ENCODE data around the gene AIG1. TPM values are rescaled to one million over a fixed set of nuclear protein-coding genes. Genes with fewer than 3 reads are reported as not detected.
A peak's percentile ranks its signal among the peaks of the same experiment; 100 is the strongest.

AIG1 gene
- total RNA-seq, 6 experiments from 2014 or later, result 50.7 to 70.5 (median 52.5) TPM

DNA sequence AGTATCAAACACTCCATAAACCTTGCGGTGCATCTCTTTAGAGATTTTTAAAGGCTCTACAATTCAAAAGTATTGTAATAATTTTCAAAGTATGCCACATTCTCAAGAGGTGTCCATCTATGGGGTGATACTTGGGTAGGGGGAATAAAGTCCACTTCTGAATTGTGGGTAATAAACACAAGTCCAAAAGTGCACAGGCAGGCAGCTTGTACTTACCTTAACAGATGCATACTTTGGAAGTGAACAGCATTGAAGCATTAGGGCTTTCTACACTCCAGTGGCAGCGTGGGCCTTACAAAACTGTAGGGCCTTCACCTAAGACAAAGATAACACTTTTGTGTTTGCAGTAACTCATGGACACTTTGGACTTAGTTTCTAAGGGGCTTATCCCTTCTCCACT is 58.6 kb downstream of the AIG1 start:
- Mint-ChIP-seq H3K27me3 (ENCODE audit: insufficient read depth) (no peaks in the 10 kb centered on the region), H3K36me3 (ENCODE audit: low read depth) (peaks cover 37% of the 10 kb centered on the region), H3K9me3 (peaks cover 4% of the 10 kb centered on the region; the same call in 1 of the 2 replicates), H3K4me3 (no peak overlapping the region), H3K4me1 (ENCODE audit: low read depth) (peaks cover 6% of the 10 kb centered on the region; the same call in 1 of the 2 replicates), H3K27ac (no peak overlapping the region)
- TF ChIP-seq CTCF (IDR thresholded peaks at IDR 0.05), result no peak
- no peak for DNase-seq

- H3K27me3 Mint-ChIP-seq (ENCODE audit: insufficient read depth), result no peaks in the 10 kb centered on the region
- no peak overlapping the region for H3K4me3 Mint-ChIP-seq
- no peak for TF ChIP-seq CTCF (IDR thresholded peaks at IDR 0.05)
- DNase-seq, result no peak
- H3K4me1 Mint-ChIP-seq (ENCODE audit: low read depth), result peaks cover 18% of the 10 kb centered on the region
- H3K36me3 Mint-ChIP-seq (ENCODE audit: low read depth), result peaks cover 36% of the 10 kb centered on the region
- H3K9me3 Mint-ChIP-seq, result peaks cover 4% of the 10 kb centered on the region; the same call in 1 of the 2 replicates
- no peak overlapping the region for H3K27ac Mint-ChIP-seq
These were observed 62.4 kb downstream of the AIG1 start for GRCh38 chr6:143123081-143123480.

- no peak for TF ChIP-seq CTCF (IDR thresholded peaks at IDR 0.05)
- H3K4me1 Mint-ChIP-seq (ENCODE audit: low read depth), result peaks cover 23% of the 10 kb centered on the region
- H3K27me3 Mint-ChIP-seq (ENCODE audit: insufficient read depth), result no peaks in the 10 kb centered on the region
These were observed 63.3 kb downstream of the AIG1 start for GRCh38 chr6:143123941-143124340.

GRCh38 chr6:143125455-143125854 is 64.8 kb downstream of the AIG1 start:
- Mint-ChIP-seq H3K4me3 (no peak overlapping the region), H3K36me3 (ENCODE audit: low read depth) (peaks cover 39% of the 10 kb centered on the region), H3K9me3 (peaks cover under 1% of the 10 kb centered on the region; the same call in 1 of the 2 replicates), H3K27ac (no peak overlapping the region), H3K4me1 (ENCODE audit: low read depth) (peaks cover 23% of the 10 kb centered on the region), H3K27me3 (ENCODE audit: insufficient read depth) (no peaks in the 10 kb centered on the region; the same call in 1 of the 2 replicates)
- no peak for TF ChIP-seq CTCF (IDR thresholded peaks at IDR 0.05)
- DNase-seq, result no peak

More at GRCh38 chr6:143123941-143124340, 63.3 kb downstream of the AIG1 start:
- H3K36me3 Mint-ChIP-seq (ENCODE audit: low read depth), result peaks cover 39% of the 10 kb centered on the region
- DNase-seq, result no peak
- H3K27ac Mint-ChIP-seq, result no peak overlapping the region
- H3K9me3 Mint-ChIP-seq, result peaks cover 4% of the 10 kb centered on the region; the same call in 1 of the 2 replicates
- H3K4me3 Mint-ChIP-seq, result no peak overlapping the region

DNA sequence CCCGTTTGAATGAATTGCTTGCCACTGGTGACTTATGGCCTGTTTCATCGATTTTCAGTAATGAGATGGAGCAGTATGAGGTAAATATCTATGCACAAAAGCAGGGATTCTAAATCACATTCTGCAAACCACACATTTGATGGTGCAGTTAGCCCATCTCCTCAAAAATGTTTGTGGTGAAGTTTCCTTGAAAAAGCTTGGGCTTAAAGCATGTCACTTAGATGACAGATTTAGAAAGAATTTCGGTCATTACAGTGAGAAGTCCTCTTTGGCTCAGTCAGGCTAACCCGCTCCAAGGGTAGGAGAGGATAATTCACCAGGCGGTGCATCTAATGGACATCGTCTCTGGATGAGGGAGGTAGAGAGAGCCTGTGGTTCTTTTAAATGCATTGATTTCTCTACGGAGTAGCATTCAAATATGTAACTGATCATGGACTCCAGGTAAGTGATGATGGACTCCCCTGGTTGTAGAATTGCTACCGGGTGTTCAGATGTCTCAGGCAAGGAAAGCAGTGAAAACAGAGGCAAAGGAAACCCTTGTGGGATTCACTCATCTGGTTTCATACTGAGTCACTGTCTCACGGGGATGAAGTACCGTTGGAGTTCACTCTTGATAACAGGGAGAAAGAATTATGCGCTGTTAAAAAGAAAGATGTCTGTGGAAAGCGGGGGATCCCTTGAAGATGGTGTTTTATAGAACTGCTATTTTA is 65.3 kb downstream of the AIG1 start:
- peaks cover 38% of the 10 kb centered on the region for H3K36me3 Mint-ChIP-seq (ENCODE audit: low read depth)
- DNase-seq, result peak; percentile 34
- H3K9me3 Mint-ChIP-seq, result peaks cover 6% of the 10 kb centered on the region
- no peak overlapping the region; the same call in 1 of the 2 replicates for H3K27ac Mint-ChIP-seq
- H3K4me3 Mint-ChIP-seq, result no peak overlapping the region
- TF ChIP-seq CTCF (IDR thresholded peaks at IDR 0.05), result no peak
- peaks cover 23% of the 10 kb centered on the region for H3K4me1 Mint-ChIP-seq (ENCODE audit: low read depth)
- no peaks in the 10 kb centered on the region; the same call in 1 of the 2 replicates for H3K27me3 Mint-ChIP-seq (ENCODE audit: insufficient read depth)

All from HFFc6 (cell line).